SK-N-MC (cell line): Measurements from ENCODE around the gene SPINK9.

Experiments used
- EZH2 ChIP-seq: fragments of 200-600 bp; sonication (generic); IDR thresholded peaks from one replicate; pipeline ENCODE4 v1.6.1; 2017; ENCODE audit warnings: antibody characterized with exemption
- FOXP2 ChIP-seq: optimal IDR thresholded peaks from 2 replicates; pipeline ENCODE3; 2011; ENCODE audit warnings: mild to moderate bottlenecking, moderate library complexity; ENCODE audit not compliant: insufficient read depth; ENCODE audit errors: extremely low read length, control extremely low read depth
- POLR2AphosphoS5 ChIP-seq: IDR thresholded peaks from 2 replicates; pipeline ENCODE4 v1.6.1; 2012; ENCODE audit warnings: mild to moderate bottlenecking, low read depth, low read length, borderline replicate concordance

GRCh38 chr5:148372166-148372725 is 36.9 kb downstream of the SPINK9 start:
- TF ChIP-seq EZH2: no peak
- no peak for TF ChIP-seq POLR2AphosphoS5
- TF ChIP-seq FOXP2: no peak
